Measurements from ENCODE around the gene RCC1.

DNA sequence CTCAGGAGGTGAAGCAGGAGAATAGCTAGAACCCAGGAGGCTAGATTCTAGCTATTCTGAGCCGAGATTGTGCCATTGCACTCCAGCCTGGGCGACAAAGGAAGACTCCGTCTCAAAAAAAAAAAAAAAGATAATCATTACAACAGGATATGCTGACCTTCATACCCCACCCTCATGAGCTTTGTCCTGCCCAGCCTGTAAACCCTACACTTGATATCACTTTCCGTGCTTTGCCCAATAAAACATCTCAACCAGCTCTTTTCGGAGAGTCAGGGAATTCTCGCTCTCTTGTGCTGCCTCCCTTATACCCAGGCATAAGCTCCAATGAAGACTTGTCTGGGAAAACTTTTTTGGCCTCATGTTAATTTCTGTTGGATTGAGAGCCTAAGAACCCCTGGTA is 45.5 kb downstream of the RCC1 start:
- TF ChIP-seq, protein P1, sequence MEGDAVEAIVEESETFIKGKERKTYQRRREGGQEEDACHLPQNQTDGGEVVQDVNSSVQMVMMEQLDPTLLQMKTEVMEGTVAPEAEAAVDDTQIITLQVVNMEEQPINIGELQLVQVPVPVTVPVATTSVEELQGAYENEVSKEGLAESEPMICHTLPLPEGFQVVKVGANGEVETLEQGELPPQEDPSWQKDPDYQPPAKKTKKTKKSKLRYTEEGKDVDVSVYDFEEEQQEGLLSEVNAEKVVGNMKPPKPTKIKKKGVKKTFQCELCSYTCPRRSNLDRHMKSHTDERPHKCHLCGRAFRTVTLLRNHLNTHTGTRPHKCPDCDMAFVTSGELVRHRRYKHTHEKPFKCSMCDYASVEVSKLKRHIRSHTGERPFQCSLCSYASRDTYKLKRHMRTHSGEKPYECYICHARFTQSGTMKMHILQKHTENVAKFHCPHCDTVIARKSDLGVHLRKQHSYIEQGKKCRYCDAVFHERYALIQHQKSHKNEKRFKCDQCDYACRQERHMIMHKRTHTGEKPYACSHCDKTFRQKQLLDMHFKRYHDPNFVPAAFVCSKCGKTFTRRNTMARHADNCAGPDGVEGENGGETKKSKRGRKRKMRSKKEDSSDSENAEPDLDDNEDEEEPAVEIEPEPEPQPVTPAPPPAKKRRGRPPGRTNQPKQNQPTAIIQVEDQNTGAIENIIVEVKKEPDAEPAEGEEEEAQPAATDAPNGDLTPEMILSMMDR (IDR thresholded peaks at IDR 0.05), result no peak
- TF ChIP-seq EP300 (IDR thresholded peaks at IDR 0.05), result no peak

All from stomach (tissue), 4 donors.